H9 (cell line): ENCODE data around the gene HSD3B1. TPM values are rescaled to one million over a fixed set of nuclear protein-coding genes. Genes with fewer than 3 reads are reported as not detected.

Experiments
- DNase-seq: peaks from one replicate; pipeline ENCODE4 v3.0.0-alpha.2; 2017
- H2AFZ ChIP-seq: one replicate; pipeline ENCODE4 v1.6.1; 2013; ENCODE audit warnings: mild to moderate bottlenecking, low read length, control low read depth, moderate library complexity
- H2AK5ac ChIP-seq: 2 replicates; pipeline ENCODE4 v1.6.1; 2013; ENCODE audit warnings: low read length, control low read depth, mixed read lengths; ENCODE audit not compliant: insufficient read length
- H2BK120ac ChIP-seq: one replicate; pipeline ENCODE4 v1.6.1; 2013; ENCODE audit warnings: low read depth, mild to moderate bottlenecking, low read length, control low read depth, inconsistent platforms; ENCODE audit not compliant: poor library complexity, severe bottlenecking
- H2BK12ac ChIP-seq: 2 replicates; pipeline ENCODE4 v1.6.1; 2013; ENCODE audit warnings: low read length, control low read depth, mixed read lengths, low read depth; ENCODE audit not compliant: insufficient read length
- H2BK15ac ChIP-seq: 2 replicates; pipeline ENCODE4 v1.6.1; 2013; ENCODE audit warnings: low read depth, low read length, control low read depth
- H2BK20ac ChIP-seq: one replicate; pipeline ENCODE4 v1.6.1; 2013; ENCODE audit warnings: low read depth, mild to moderate bottlenecking, low read length, control low read depth, inconsistent platforms; ENCODE audit not compliant: poor library complexity, severe bottlenecking
- H2BK5ac ChIP-seq: 2 replicates; pipeline ENCODE4 v1.6.1; 2013; ENCODE audit warnings: low read length, control low read depth, mixed read lengths; ENCODE audit not compliant: insufficient read length
- H3K14ac ChIP-seq: 2 replicates; pipeline ENCODE4 v1.6.1; 2013; ENCODE audit warnings: low read length, control low read depth; ENCODE audit not compliant: insufficient read depth
- H3K18ac ChIP-seq: 2 replicates; pipeline ENCODE4 v1.6.1; 2013; ENCODE audit warnings: low read depth, mild to moderate bottlenecking, mixed read lengths, low read length, control low read depth; ENCODE audit not compliant: insufficient read length
- H3K23ac ChIP-seq: 2 replicates; pipeline ENCODE4 v1.6.1; 2013; ENCODE audit warnings: low read length, control low read depth, mixed read lengths, low read depth; ENCODE audit not compliant: insufficient read length
- H3K23me2 ChIP-seq: 2 replicates; pipeline ENCODE4 v1.6.1; 2013; ENCODE audit warnings: low read depth, mild to moderate bottlenecking, mixed read lengths, low read length, control low read depth; ENCODE audit not compliant: insufficient read length, poor library complexity, severe bottlenecking
- H3K27ac ChIP-seq: 2 replicates; pipeline ENCODE4 v1.5.1; 2013; ENCODE audit warnings: low read length, control low read depth, mixed read lengths, low read depth; ENCODE audit not compliant: insufficient read length
- H3K27me3 ChIP-seq: 2 replicates; pipeline ENCODE4 v1.6.1; 2013; ENCODE audit warnings: low read length, control low read depth, inconsistent platforms; ENCODE audit not compliant: insufficient read depth
- H3K4ac ChIP-seq: 2 replicates; pipeline ENCODE4 v1.6.1; 2013; ENCODE audit warnings: low read depth, mild to moderate bottlenecking, control low read depth, inconsistent platforms, low read length, moderate library complexity
- H3K4me1 ChIP-seq: 2 replicates; pipeline ENCODE4 v1.6.1; 2013; ENCODE audit warnings: low read length, control low read depth, inconsistent platforms; ENCODE audit not compliant: insufficient read depth
- H3K4me2 ChIP-seq: 2 replicates; pipeline ENCODE4 v1.6.1; 2013; ENCODE audit warnings: low read length, control low read depth, mixed read lengths; ENCODE audit not compliant: insufficient read length, insufficient read depth
- H3K56ac ChIP-seq: 2 replicates; pipeline ENCODE4 v1.6.1; 2013; ENCODE audit warnings: low read depth, mild to moderate bottlenecking, mixed read lengths, low read length, control low read depth; ENCODE audit not compliant: insufficient read length
- H3K79me1 ChIP-seq: 2 replicates; pipeline ENCODE4 v1.6.1; 2013; ENCODE audit warnings: low read depth, mild to moderate bottlenecking, moderate library complexity, low read length, control low read depth, inconsistent platforms; ENCODE audit not compliant: insufficient read depth, poor library complexity, severe bottlenecking
- H3K79me2 ChIP-seq: 2 replicates; pipeline ENCODE4 v1.6.1; 2013; ENCODE audit warnings: low read length, control low read depth, inconsistent platforms; ENCODE audit not compliant: insufficient read depth
- H3K9ac ChIP-seq: 2 replicates; pipeline ENCODE4 v1.6.1; 2013; ENCODE audit warnings: low read length, control low read depth, mixed read lengths; ENCODE audit not compliant: insufficient read length; ENCODE audit errors: extremely low read depth
- H3K9me3 ChIP-seq: one replicate; pipeline ENCODE4 v1.6.1; 2013; ENCODE audit warnings: low read depth, low read length, inconsistent platforms; ENCODE audit not compliant: control insufficient read depth
- H3T11ph ChIP-seq: one replicate; pipeline ENCODE4 v1.6.1; 2013; ENCODE audit warnings: mild to moderate bottlenecking, low read length, control low read depth, inconsistent platforms
- H4K20me1 ChIP-seq: one replicate; pipeline ENCODE4 v1.6.1; 2013; ENCODE audit not compliant: control insufficient read depth, insufficient read length, insufficient read depth
- H4K5ac ChIP-seq: 2 replicates; pipeline ENCODE4 v1.6.1; 2013; ENCODE audit warnings: low read depth, mild to moderate bottlenecking, mixed read lengths, low read length, control low read depth; ENCODE audit not compliant: insufficient read length
- H4K8ac ChIP-seq: replicated peaks from 2 replicates; pipeline ENCODE4 v1.6.1; 2013; ENCODE audit warnings: low read length, control low read depth, mixed read lengths, low read depth; ENCODE audit not compliant: insufficient read length
- H4K91ac ChIP-seq: 2 replicates; pipeline ENCODE4 v1.6.1; 2013; ENCODE audit warnings: low read depth, mild to moderate bottlenecking, moderate library complexity, mixed read lengths, low read length, control low read depth; ENCODE audit not compliant: insufficient read length
- H3K27ac Mint-ChIP-seq, 3 experiments: 2 replicates in 2 of 3; 3 replicates in 1 of 3; pipeline ENCODE4 v1.8.0; 2020 to 2021; ENCODE audit warnings: mixed read lengths in 3 of 3, mild to moderate bottlenecking in 1 of 3, moderate library complexity in 1 of 3
- H3K27me3 Mint-ChIP-seq: 2 replicates; pipeline ENCODE4 v1.8.0; 2021; ENCODE audit warnings: low read depth, mild to moderate bottlenecking, moderate library complexity, mixed read lengths
- H3K36me3 Mint-ChIP-seq, 3 experiments: 2 replicates in 2 of 3; 3 replicates in 1 of 3; pipeline ENCODE4 v1.8.0; 2020 to 2021; ENCODE audit warnings: low read depth in 3 of 3, mixed read lengths in 3 of 3; ENCODE audit not compliant: insufficient read depth in 1 of 3
- H3K4me1 Mint-ChIP-seq, 2 experiments: 2 replicates each; pipeline ENCODE4 v1.8.0; 2020; ENCODE audit warnings: mixed read lengths in 2 of 2
- H3K4me3 Mint-ChIP-seq, 2 experiments: 2 replicates in 1 of 2; 3 replicates in 1 of 2; pipeline ENCODE4 v1.8.0; 2020 to 2021; ENCODE audit warnings: mild to moderate bottlenecking in 2 of 2, mixed read lengths in 2 of 2, moderate library complexity in 1 of 2
- H3K9me3 Mint-ChIP-seq, 2 experiments: 2 replicates in 1 of 2; 3 replicates in 1 of 2; pipeline ENCODE4 v1.8.0; 2020; ENCODE audit warnings: mild to moderate bottlenecking in 2 of 2, mixed read lengths in 2 of 2, moderate library complexity in 1 of 2
- CTCF ChIP-seq: fragments of 200-600 bp; sonication (generic); conservative IDR thresholded peaks from 3 replicates; pipeline ENCODE4 v1.8.0; 2021; ENCODE audit warnings: antibody characterized with exemption, mild to moderate bottlenecking
- WGBS: extraction: QIAGEN DNeasy Blood & Tissue Kit; methylation state at CpG from one replicate; pipeline ENCODE4 v1.1.7; 2013; ENCODE audit warnings: missing lambda C conversion rate, low lambda C conversion rate, mixed read lengths; ENCODE audit not compliant: insufficient read length; ENCODE audit errors: extremely low coverage; 5-methylcytosine and 5-hydroxymethylcytosine counted together
- total RNA-seq: library from RNA; stranded (reverse); gene quantifications from 2 replicates; pipeline ENCODE4 v1.2.1, GENCODE V29; 2021

Gene HSD3B1
- total RNA-seq, 1 experiment from 2014 or later, result not detected

- Histone ChIP-seq H2BK20ac (no peak overlapping the region), H4K91ac (no peak overlapping the region), H3K9me3 (no peaks in the 10 kb centered on the region), H3K4me1 (no peaks in the 10 kb centered on the region), H3K79me2 (no peaks in the 10 kb centered on the region), H2BK5ac (no peak overlapping the region), H4K8ac (no peak overlapping the region), H2AFZ (no peak overlapping the region), H3K18ac (no peak overlapping the region), H2BK120ac (no peak overlapping the region), H3K23me2 (no peaks in the 10 kb centered on the region), H3K23ac (no peak overlapping the region), H4K20me1 (no peaks in the 10 kb centered on the region), H3K56ac (no peak overlapping the region), H4K5ac (no peak overlapping the region), H3K9ac (no peak overlapping the region), H3K4ac (no peak overlapping the region), H3K27me3 (no peaks in the 10 kb centered on the region), H2BK15ac (no peak overlapping the region), H3K14ac (no peak overlapping the region), H2AK5ac (no peak overlapping the region), H3T11ph (no peak overlapping the region), H3K4me2 (no peak overlapping the region), H3K79me1 (no peaks in the 10 kb centered on the region), H3K27ac (no peak overlapping the region), H2BK12ac (no peak overlapping the region)
- H3K4me1 Mint-ChIP-seq, result no peaks in the 10 kb centered on the region
- peaks cover 9% of the 10 kb centered on the region for H3K27me3 Mint-ChIP-seq
- no peak overlapping the region for H3K4me3 Mint-ChIP-seq
- no peak for TF ChIP-seq CTCF
- H3K9me3 Mint-ChIP-seq, result 0 out of 5 replicates have a peak, but pooled peaks cover 0 to 3% of the 10 kb centered on the region in 2 experiments
- no CpG with 5 or more reads among the region's 1 CpG for WGBS
- no peaks in the 10 kb centered on the region for H3K36me3 Mint-ChIP-seq
- no peak for DNase-seq
- no peak overlapping the region for H3K27ac Mint-ChIP-seq
Observed at GRCh38 chr1:119535381-119535780, 28.4 kb downstream of the HSD3B1 start.
